GM23338 (cell line): ENCODE measurements around the gene ELAC2.

Source experiments
- CREB1 ChIP-seq: fragments of 250-450 bp; sonication (Bioruptor Pico); IDR thresholded peaks from 2 replicates; pipeline ENCODE4 v1.5.0; 2020; ENCODE audit warnings: low read depth, mild to moderate bottlenecking, moderate library complexity
- EZH2 ChIP-seq: fragments of 200-600 bp; sonication (generic); IDR thresholded peaks from one replicate; pipeline ENCODE4 v1.8.0; 2017; ENCODE audit warnings: antibody characterized with exemption, mild to moderate bottlenecking, low read depth; ENCODE audit not compliant: unreplicated experiment
- EZH2phosphoT487 ChIP-seq: fragments of 200-600 bp; sonication (generic); IDR thresholded peaks from one replicate; pipeline ENCODE4 v1.8.1; 2018; ENCODE audit warnings: antibody characterized with exemption; ENCODE audit not compliant: unreplicated experiment
- JUNB ChIP-seq: IDR thresholded peaks from one replicate; pipeline ENCODE4 v1.6.1; 2016; ENCODE audit warnings: antibody characterized with exemption; ENCODE audit not compliant: unreplicated experiment
- POLR2AphosphoS5 ChIP-seq: IDR thresholded peaks from 2 replicates; pipeline ENCODE4 v1.6.1; 2016; ENCODE audit warnings: antibody characterized with exemption, low read depth
- STAT1 ChIP-seq: IDR thresholded peaks from one replicate; pipeline ENCODE4 v1.6.1; 2016; ENCODE audit warnings: antibody characterized with exemption; ENCODE audit not compliant: unreplicated experiment
- ZNF114 ChIP-seq: fragments of 250-450 bp; sonication (Bioruptor Pico); IDR thresholded peaks from 2 replicates; pipeline ENCODE4 v1.5.0; 2020; ENCODE audit warnings: mild to moderate bottlenecking, moderate library complexity
- ZNF331 ChIP-seq: fragments of 250-450 bp; sonication (Bioruptor Pico); IDR thresholded peaks from 2 replicates; pipeline ENCODE4 v1.5.0; 2020; ENCODE audit warnings: low read depth, mild to moderate bottlenecking, moderate library complexity
- TF ChIP-seq, protein P1 (sequence below), 2 experiments: fragments of 200-600 bp in 1 of 2; sonication (generic) in 1 of 2; conservative IDR thresholded peaks; 2 replicates each; pipeline versions ENCODE4 v1.5.1 to v1.6.1; 2016 to 2017; ENCODE audit warnings: antibody characterized with exemption in 2 of 2, low read depth in 2 of 2, mild to moderate bottlenecking in 2 of 2, moderate library complexity in 1 of 2
- TF ChIP-seq, protein P2 (sequence below): IDR thresholded peaks from one replicate; pipeline ENCODE4 v1.6.1; 2018; ENCODE audit warnings: antibody characterized with exemption; ENCODE audit not compliant: unreplicated experiment

DNA sequence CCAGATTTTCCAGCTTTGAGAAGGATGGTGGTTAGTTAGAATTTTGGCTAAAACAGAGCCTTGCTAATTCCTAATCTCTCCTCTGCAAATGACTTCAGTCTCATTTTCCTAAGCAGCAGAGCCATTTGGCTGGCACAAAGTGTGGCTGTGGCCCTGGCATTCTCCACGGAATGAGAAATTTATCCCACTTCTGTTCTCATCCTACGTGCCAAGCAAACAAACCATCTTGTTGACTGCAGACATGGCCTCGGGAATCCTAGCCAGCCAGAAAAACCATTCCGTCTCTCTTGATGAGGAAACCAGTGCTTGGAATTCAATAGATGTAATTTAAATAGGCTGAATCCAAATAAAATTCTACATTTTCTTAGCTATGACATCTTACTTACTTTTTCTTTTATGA lies 34.1 kb upstream of the ELAC2 start:
- TF ChIP-seq JUNB (no peak), POLR2AphosphoS5 (no peak), EZH2phosphoT487 (no peak), EZH2 (no peak), CREB1 (CRISPR knock-in tag) (no peak), STAT1 (no peak), ZNF114 (CRISPR knock-in tag) (no peak), ZNF331 (CRISPR knock-in tag) (no peak)
- TF ChIP-seq, protein P1, sequence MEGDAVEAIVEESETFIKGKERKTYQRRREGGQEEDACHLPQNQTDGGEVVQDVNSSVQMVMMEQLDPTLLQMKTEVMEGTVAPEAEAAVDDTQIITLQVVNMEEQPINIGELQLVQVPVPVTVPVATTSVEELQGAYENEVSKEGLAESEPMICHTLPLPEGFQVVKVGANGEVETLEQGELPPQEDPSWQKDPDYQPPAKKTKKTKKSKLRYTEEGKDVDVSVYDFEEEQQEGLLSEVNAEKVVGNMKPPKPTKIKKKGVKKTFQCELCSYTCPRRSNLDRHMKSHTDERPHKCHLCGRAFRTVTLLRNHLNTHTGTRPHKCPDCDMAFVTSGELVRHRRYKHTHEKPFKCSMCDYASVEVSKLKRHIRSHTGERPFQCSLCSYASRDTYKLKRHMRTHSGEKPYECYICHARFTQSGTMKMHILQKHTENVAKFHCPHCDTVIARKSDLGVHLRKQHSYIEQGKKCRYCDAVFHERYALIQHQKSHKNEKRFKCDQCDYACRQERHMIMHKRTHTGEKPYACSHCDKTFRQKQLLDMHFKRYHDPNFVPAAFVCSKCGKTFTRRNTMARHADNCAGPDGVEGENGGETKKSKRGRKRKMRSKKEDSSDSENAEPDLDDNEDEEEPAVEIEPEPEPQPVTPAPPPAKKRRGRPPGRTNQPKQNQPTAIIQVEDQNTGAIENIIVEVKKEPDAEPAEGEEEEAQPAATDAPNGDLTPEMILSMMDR (conservative IDR thresholded peaks at IDR 0.05; ENCODE audit: low read depth in 2 of 2): no peak
- TF ChIP-seq, protein P2, sequence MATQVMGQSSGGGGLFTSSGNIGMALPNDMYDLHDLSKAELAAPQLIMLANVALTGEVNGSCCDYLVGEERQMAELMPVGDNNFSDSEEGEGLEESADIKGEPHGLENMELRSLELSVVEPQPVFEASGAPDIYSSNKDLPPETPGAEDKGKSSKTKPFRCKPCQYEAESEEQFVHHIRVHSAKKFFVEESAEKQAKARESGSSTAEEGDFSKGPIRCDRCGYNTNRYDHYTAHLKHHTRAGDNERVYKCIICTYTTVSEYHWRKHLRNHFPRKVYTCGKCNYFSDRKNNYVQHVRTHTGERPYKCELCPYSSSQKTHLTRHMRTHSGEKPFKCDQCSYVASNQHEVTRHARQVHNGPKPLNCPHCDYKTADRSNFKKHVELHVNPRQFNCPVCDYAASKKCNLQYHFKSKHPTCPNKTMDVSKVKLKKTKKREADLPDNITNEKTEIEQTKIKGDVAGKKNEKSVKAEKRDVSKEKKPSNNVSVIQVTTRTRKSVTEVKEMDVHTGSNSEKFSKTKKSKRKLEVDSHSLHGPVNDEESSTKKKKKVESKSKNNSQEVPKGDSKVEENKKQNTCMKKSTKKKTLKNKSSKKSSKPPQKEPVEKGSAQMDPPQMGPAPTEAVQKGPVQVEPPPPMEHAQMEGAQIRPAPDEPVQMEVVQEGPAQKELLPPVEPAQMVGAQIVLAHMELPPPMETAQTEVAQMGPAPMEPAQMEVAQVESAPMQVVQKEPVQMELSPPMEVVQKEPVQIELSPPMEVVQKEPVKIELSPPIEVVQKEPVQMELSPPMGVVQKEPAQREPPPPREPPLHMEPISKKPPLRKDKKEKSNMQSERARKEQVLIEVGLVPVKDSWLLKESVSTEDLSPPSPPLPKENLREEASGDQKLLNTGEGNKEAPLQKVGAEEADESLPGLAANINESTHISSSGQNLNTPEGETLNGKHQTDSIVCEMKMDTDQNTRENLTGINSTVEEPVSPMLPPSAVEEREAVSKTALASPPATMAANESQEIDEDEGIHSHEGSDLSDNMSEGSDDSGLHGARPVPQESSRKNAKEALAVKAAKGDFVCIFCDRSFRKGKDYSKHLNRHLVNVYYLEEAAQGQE: no peak
